Neural progenitor cell (in vitro differentiated cells): ENCODE data around the gene DOCK9.

Experiments used
- CTCF ChIP-seq: fragments of 200-600 bp; sonication (generic); IDR thresholded peaks from 2 replicates; pipeline ENCODE4 v1.5.1; 2017; ENCODE audit warnings: antibody characterized with exemption, mild to moderate bottlenecking
- EZH2phosphoT487 ChIP-seq: fragments of 200-600 bp; sonication (generic); IDR thresholded peaks from 2 replicates; pipeline ENCODE4 v1.6.1; 2017; ENCODE audit warnings: antibody characterized with exemption

GRCh38 chr13:98919566-98919965 lies 58.3 kb downstream of the DOCK9 start:
- TF ChIP-seq CTCF (no peak), EZH2phosphoT487 (no peak)
